ENCODE measurements around the gene ARHGAP26.

DNA sequence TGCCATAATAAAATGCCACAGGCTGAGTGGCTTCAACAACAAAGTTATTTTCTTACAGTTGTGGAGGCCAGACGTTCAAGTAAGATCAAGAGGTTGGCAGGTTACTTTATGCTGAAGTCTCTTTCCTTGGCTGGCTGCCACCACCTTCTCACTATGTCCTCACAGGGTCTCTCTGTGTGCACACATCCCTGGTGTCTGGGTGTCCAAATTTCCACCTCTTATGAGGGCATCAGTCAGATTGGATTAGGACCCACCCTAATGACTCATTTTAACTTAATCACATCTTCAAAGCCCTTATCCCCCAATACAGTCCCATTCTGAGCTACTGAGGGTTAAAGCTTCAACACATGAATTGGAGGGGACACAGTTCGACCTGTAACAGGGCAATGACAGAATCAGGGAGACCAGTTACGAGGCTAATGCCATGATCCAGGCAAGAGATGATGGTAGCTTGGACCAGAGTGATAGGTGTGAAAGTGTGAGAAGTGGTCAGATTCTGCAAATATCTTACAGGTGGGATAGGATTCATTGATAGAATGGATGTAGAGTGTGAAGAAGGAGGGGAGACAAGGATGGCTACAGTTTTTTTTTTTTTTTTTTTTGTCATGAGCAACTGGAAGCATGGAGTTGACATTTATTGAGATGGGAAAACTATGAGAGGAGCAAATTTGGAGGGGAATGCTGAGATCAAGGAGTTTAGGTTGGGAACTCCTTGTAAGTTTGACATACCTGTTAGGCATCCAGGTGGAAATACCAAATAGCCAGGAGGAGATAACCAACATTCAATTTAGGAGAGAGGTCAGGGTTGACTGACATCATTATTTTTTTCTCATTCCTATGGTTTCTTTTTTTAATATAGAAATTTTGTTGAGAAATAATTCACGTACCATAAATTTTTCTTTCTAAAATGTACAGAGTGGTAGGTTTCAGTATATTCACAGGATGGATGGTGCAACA, 44.7 kb upstream of the ARHGAP26 start:
- TF ChIP-seq, protein P1, sequence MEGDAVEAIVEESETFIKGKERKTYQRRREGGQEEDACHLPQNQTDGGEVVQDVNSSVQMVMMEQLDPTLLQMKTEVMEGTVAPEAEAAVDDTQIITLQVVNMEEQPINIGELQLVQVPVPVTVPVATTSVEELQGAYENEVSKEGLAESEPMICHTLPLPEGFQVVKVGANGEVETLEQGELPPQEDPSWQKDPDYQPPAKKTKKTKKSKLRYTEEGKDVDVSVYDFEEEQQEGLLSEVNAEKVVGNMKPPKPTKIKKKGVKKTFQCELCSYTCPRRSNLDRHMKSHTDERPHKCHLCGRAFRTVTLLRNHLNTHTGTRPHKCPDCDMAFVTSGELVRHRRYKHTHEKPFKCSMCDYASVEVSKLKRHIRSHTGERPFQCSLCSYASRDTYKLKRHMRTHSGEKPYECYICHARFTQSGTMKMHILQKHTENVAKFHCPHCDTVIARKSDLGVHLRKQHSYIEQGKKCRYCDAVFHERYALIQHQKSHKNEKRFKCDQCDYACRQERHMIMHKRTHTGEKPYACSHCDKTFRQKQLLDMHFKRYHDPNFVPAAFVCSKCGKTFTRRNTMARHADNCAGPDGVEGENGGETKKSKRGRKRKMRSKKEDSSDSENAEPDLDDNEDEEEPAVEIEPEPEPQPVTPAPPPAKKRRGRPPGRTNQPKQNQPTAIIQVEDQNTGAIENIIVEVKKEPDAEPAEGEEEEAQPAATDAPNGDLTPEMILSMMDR (IDR thresholded peaks at IDR 0.05) = no peak
- TF ChIP-seq POLR2A (IDR thresholded peaks at IDR 0.05) = no peak
